ENCODE data around the gene MYO15A. TPM values are rescaled to one million over a fixed set of nuclear protein-coding genes. Genes with fewer than 3 reads are reported as not detected.

MYO15A gene
- total RNA-seq, 1 experiment from 2014 or later: 2.8 TPM

DNA sequence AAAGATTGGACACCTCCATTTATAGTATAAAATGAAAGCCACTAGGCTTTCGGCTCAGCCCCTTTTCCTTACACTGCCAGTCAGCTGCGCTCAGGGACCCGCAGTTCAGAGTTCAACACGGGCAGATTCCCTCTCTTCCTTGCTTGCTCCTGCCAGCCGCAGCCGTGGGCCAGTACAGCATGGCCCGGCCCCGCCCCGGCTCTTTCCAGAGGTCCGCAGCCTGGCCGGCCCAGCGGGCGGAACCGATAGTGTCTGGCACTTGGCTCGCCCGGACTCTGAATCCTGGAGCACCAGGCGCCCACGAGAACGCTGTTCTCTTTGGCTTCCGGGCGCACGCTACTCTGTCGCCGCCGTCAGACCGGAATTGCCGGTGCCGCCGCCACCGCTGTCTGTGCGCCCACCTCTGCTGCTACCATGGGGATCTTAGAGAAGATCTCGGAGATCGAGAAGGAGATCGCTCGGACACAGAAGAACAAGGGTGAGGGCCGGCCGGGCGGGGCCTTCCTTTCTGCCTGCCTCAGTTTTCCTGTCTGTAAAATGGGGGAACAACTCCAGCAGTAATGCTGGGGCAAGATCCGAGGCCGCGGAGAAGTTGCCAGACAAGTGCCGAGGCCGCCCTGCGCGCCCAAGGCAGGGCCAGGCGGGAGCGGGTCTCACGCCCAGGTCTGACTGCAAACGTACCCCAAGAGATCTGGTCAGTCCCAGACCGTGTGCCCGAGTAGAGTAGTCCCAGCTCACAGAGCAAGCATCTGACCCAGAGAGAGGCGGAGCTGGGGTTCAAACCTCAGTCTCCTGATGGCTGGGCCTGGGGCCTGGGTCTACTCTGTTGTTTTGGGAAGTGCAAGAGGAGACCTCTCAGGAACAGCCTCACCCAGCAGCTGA is 20.7 kb upstream of the MYO15A start, which contains the start of gene DRG2:
Gene DRG2 (plus strand): TSS at position 339 of the 882 bp plus-strand sequence. CDS start 76 bp downstream, at position 415.
- ChIA-PET POLR2A (no interaction called here), CTCF (no interaction called here), RAD21 (ENCODE audit: low non-redundant PET in 1 of 2, low total read pairs in 2 of 2, uncharacterized antibody in 2 of 2, unreplicated experiment in 2 of 2) (no interaction called here)
- Histone ChIP-seq H2AFZ (ENCODE audit: low read depth, low read length, poor library complexity, severe bottlenecking) (peak within 1 kb of the TSS; percentile 73), H3K4me2 (ENCODE audit: low read length) (peak within 1 kb of the TSS; percentile 91), H4K20me1 (ENCODE audit: insufficient read depth) (no peaks in the 10 kb centered on the region), H3K9me3 (ENCODE audit: control insufficient read depth in 1 of 2, insufficient read depth in 1 of 2, low read depth in 1 of 2, low read length in 2 of 2) (no peaks in the 10 kb centered on the region), H3K4me1 (ENCODE audit: control insufficient read depth in 1 of 2, insufficient read depth in 2 of 2, low read length in 2 of 2) (peaks cover 8 to 22% of the 10 kb centered on the region in 2 experiments; a peak in 3 of 4 replicates), H3K4me3 (replicated peaks in 1 of 2; ENCODE audit: low read depth in 1 of 2, low read length in 2 of 2) (peak within 1 kb of the TSS; percentile 98 to 100), H3K9me2 (ENCODE audit: insufficient read depth) (no peaks in the 10 kb centered on the region), H3K9ac (ENCODE audit: low read length) (peak within 1 kb of the TSS; percentile 88), H3K79me2 (ENCODE audit: insufficient read depth, low read length) (peaks cover 27% of the 10 kb centered on the region), H3K27ac (ENCODE audit: low read depth, low read length) (peak within 1 kb of the TSS; percentile 48), H3K36me3 (ENCODE audit: control insufficient read depth in 1 of 2, insufficient read depth in 2 of 2, low read length in 2 of 2) (peaks cover 4 to 5% of the 10 kb centered on the region in 2 experiments; a peak in 2 of 4 replicates), H3K27me3 (ENCODE audit: insufficient read depth, low read length) (no peaks in the 10 kb centered on the region)
- DNase-seq (ENCODE audit: low read depth, low spot score) (peak; percentile 83), ATAC-seq (peak; percentile 95)
- TSS peak; percentile 74 for BruUV-seq (replicated peaks)
- intact Hi-C loops (cut with micrococcal nuclease): no loop called here
- TF ChIP-seq TCF7L2 (IDR thresholded peaks at IDR 0.05; ENCODE audit: borderline replicate concordance, extremely low read depth, insufficient read depth, insufficient read length): peak; percentile 58
- TF ChIP-seq, protein P1, sequence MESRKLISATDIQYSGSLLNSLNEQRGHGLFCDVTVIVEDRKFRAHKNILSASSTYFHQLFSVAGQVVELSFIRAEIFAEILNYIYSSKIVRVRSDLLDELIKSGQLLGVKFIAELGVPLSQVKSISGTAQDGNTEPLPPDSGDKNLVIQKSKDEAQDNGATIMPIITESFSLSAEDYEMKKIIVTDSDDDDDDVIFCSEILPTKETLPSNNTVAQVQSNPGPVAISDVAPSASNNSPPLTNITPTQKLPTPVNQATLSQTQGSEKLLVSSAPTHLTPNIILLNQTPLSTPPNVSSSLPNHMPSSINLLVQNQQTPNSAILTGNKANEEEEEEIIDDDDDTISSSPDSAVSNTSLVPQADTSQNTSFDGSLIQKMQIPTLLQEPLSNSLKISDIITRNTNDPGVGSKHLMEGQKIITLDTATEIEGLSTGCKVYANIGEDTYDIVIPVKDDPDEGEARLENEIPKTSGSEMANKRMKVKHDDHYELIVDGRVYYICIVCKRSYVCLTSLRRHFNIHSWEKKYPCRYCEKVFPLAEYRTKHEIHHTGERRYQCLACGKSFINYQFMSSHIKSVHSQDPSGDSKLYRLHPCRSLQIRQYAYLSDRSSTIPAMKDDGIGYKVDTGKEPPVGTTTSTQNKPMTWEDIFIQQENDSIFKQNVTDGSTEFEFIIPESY (IDR thresholded peaks at IDR 0.05; ENCODE audit: extremely low read depth, insufficient replicate concordance, low read length): peak; percentile 85
- TF ChIP-seq, protein P2, sequence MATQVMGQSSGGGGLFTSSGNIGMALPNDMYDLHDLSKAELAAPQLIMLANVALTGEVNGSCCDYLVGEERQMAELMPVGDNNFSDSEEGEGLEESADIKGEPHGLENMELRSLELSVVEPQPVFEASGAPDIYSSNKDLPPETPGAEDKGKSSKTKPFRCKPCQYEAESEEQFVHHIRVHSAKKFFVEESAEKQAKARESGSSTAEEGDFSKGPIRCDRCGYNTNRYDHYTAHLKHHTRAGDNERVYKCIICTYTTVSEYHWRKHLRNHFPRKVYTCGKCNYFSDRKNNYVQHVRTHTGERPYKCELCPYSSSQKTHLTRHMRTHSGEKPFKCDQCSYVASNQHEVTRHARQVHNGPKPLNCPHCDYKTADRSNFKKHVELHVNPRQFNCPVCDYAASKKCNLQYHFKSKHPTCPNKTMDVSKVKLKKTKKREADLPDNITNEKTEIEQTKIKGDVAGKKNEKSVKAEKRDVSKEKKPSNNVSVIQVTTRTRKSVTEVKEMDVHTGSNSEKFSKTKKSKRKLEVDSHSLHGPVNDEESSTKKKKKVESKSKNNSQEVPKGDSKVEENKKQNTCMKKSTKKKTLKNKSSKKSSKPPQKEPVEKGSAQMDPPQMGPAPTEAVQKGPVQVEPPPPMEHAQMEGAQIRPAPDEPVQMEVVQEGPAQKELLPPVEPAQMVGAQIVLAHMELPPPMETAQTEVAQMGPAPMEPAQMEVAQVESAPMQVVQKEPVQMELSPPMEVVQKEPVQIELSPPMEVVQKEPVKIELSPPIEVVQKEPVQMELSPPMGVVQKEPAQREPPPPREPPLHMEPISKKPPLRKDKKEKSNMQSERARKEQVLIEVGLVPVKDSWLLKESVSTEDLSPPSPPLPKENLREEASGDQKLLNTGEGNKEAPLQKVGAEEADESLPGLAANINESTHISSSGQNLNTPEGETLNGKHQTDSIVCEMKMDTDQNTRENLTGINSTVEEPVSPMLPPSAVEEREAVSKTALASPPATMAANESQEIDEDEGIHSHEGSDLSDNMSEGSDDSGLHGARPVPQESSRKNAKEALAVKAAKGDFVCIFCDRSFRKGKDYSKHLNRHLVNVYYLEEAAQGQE (IDR thresholded peaks at IDR 0.05; ENCODE audit: low read depth): no peak
- TF ChIP-seq CBX3 (IDR thresholded peaks at IDR 0.05; ENCODE audit: low read depth): peak; percentile 99
- no peak for TF ChIP-seq ZNF274 (IDR thresholded peaks at IDR 0.05; ENCODE audit: low read depth, low read length)
- 0 out of 2 replicates have a peak, but pooled peaks have one; percentile 75 for TF ChIP-seq SRF (IDR thresholded peaks at IDR 0.05; ENCODE audit: low read depth)
- TF ChIP-seq, protein P3, sequence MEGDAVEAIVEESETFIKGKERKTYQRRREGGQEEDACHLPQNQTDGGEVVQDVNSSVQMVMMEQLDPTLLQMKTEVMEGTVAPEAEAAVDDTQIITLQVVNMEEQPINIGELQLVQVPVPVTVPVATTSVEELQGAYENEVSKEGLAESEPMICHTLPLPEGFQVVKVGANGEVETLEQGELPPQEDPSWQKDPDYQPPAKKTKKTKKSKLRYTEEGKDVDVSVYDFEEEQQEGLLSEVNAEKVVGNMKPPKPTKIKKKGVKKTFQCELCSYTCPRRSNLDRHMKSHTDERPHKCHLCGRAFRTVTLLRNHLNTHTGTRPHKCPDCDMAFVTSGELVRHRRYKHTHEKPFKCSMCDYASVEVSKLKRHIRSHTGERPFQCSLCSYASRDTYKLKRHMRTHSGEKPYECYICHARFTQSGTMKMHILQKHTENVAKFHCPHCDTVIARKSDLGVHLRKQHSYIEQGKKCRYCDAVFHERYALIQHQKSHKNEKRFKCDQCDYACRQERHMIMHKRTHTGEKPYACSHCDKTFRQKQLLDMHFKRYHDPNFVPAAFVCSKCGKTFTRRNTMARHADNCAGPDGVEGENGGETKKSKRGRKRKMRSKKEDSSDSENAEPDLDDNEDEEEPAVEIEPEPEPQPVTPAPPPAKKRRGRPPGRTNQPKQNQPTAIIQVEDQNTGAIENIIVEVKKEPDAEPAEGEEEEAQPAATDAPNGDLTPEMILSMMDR (IDR thresholded peaks at IDR 0.05 in 2 of 3, conservative IDR thresholded peaks at IDR 0.05 in 1 of 3; ENCODE audit: borderline replicate concordance in 1 of 3, insufficient read depth in 1 of 3, low read depth in 2 of 3, low read length in 2 of 3): no peak
- TF ChIP-seq CEBPB (IDR thresholded peaks at IDR 0.05; ENCODE audit: low read depth): no peak
- TF ChIP-seq YY1 (IDR thresholded peaks at IDR 0.05; ENCODE audit: extremely low read depth, insufficient replicate concordance, low read depth, low read length): peak; percentile 88
- TF ChIP-seq RAD21 (IDR thresholded peaks at IDR 0.05; ENCODE audit: low read depth): no peak
- TF ChIP-seq ZFX (IDR thresholded peaks at IDR 0.05): peak; percentile 72; the same call in 1 of the 2 replicates
- TF ChIP-seq SIN3A (IDR thresholded peaks at IDR 0.05; ENCODE audit: low read depth): peak; percentile 88
- TF ChIP-seq EZH2phosphoT487 (IDR thresholded peaks at IDR 0.05; ENCODE audit: borderline replicate concordance): no peak
- no peak for TF ChIP-seq EZH2 (IDR thresholded peaks at IDR 0.05)
- TF ChIP-seq, protein P4, sequence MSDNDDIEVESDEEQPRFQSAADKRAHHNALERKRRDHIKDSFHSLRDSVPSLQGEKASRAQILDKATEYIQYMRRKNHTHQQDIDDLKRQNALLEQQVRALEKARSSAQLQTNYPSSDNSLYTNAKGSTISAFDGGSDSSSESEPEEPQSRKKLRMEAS (IDR thresholded peaks at IDR 0.05): peak; percentile 95
- TF ChIP-seq JUND (IDR thresholded peaks at IDR 0.05): no peak
- peak; percentile 53; the same call in 1 of the 2 replicates for TF ChIP-seq ELF1 (IDR thresholded peaks at IDR 0.05; ENCODE audit: borderline replicate concordance, low read depth)
- TF ChIP-seq SP1 (IDR thresholded peaks at IDR 0.05; ENCODE audit: low read depth): peak; percentile 70; the same call in 1 of the 2 replicates
- TF ChIP-seq EGR1 (IDR thresholded peaks at IDR 0.05; ENCODE audit: low read depth): peak; percentile 67

All from HCT116 (cell line).